HEK293 (cell line): ENCODE measurements around the gene ZYG11B.
A peak's percentile ranks its signal among the peaks of the same experiment; 100 is the strongest.

Source experiments
- ATF2 ChIP-seq: fragments of 450-650 bp; formaldehyde crosslinking; IDR thresholded peaks from 2 replicates; pipeline ENCODE4 v1.5.1; 2016; ENCODE audit warnings: missing biosample characterization, missing genetic modification characterization, low read depth
- BCL11B ChIP-seq: fragments of 450-650 bp; formaldehyde crosslinking; IDR thresholded peaks from 2 replicates; pipeline ENCODE4 v1.5.1; 2016; ENCODE audit warnings: low read depth, missing biosample characterization, missing genetic modification characterization
- GLIS2 ChIP-seq: fragments of 450-650 bp; formaldehyde crosslinking; IDR thresholded peaks from 2 replicates; pipeline ENCODE4 v1.5.1; 2016; ENCODE audit warnings: missing biosample characterization, missing genetic modification characterization
- KLF7 ChIP-seq: fragments of 450-650 bp; formaldehyde crosslinking; IDR thresholded peaks from 2 replicates; pipeline ENCODE4 v1.5.1; 2016; ENCODE audit warnings: missing biosample characterization, missing genetic modification characterization, borderline replicate concordance
- REPIN1 ChIP-seq: fragments of 450-650 bp; formaldehyde crosslinking; IDR thresholded peaks from 2 replicates; pipeline ENCODE4 v1.5.1; 2017; ENCODE audit warnings: missing biosample characterization, missing genetic modification characterization, low read depth
- YY2 ChIP-seq: fragments of 450-650 bp; formaldehyde crosslinking; IDR thresholded peaks from 2 replicates; pipeline ENCODE4 v1.5.1; 2016; ENCODE audit warnings: missing biosample characterization, missing genetic modification characterization
- ZNF114 ChIP-seq: fragments of 450-650 bp; formaldehyde crosslinking; IDR thresholded peaks from 2 replicates; pipeline ENCODE4 v1.5.0; 2017; ENCODE audit warnings: missing biosample characterization, missing genetic modification characterization
- ZNF155 ChIP-seq: fragments of 450-650 bp; formaldehyde crosslinking; IDR thresholded peaks from 2 replicates; pipeline ENCODE4 v1.5.1; 2016; ENCODE audit warnings: missing biosample characterization, missing genetic modification characterization
- ZNF169 ChIP-seq: fragments of 450-650 bp; formaldehyde crosslinking; IDR thresholded peaks from 2 replicates; pipeline ENCODE4 v1.5.1; 2016; ENCODE audit warnings: missing biosample characterization, missing genetic modification characterization
- ZNF266 ChIP-seq: fragments of 450-650 bp; formaldehyde crosslinking; IDR thresholded peaks from 2 replicates; pipeline ENCODE4 v1.5.1; 2016; ENCODE audit warnings: missing biosample characterization, missing genetic modification characterization, low read depth
- ZNF280D ChIP-seq: fragments of 450-650 bp; formaldehyde crosslinking; IDR thresholded peaks from 2 replicates; pipeline ENCODE4 v1.5.1; 2016; ENCODE audit warnings: missing biosample characterization, missing genetic modification characterization
- ZNF488 ChIP-seq: fragments of 450-650 bp; formaldehyde crosslinking; IDR thresholded peaks from 2 replicates; pipeline ENCODE4 v1.5.1; 2016; ENCODE audit warnings: missing biosample characterization, missing genetic modification characterization
- ZNF514 ChIP-seq: fragments of 450-650 bp; formaldehyde crosslinking; IDR thresholded peaks from 2 replicates; pipeline ENCODE4 v1.5.1; 2016; ENCODE audit warnings: missing biosample characterization, missing genetic modification characterization
- ZNF555 ChIP-seq: fragments of 450-650 bp; formaldehyde crosslinking; conservative IDR thresholded peaks from 2 replicates; pipeline ENCODE4 v1.5.1; 2017; ENCODE audit warnings: missing biosample characterization, mild to moderate bottlenecking, missing genetic modification characterization, inconsistent platforms
- ZNF626 ChIP-seq: fragments of 450-650 bp; sonication (Bioruptor Pico); formaldehyde crosslinking; IDR thresholded peaks from 2 replicates; pipeline ENCODE4 v1.5.1; 2018; ENCODE audit warnings: missing biosample characterization, missing genetic modification characterization, inconsistent platforms
- ZNF658 ChIP-seq: fragments of 450-650 bp; formaldehyde crosslinking; IDR thresholded peaks from 2 replicates; pipeline ENCODE4; 2016; ENCODE audit warnings: missing biosample characterization, missing genetic modification characterization
- ZNF747 ChIP-seq: fragments of 450-650 bp; formaldehyde crosslinking; IDR thresholded peaks from 2 replicates; pipeline ENCODE4 v1.5.1; 2016; ENCODE audit warnings: missing biosample characterization, missing genetic modification characterization
- ZNF76 ChIP-seq: fragments of 450-650 bp; formaldehyde crosslinking; IDR thresholded peaks from 2 replicates; pipeline ENCODE4; 2016; ENCODE audit warnings: low read depth, missing biosample characterization, missing genetic modification characterization, borderline replicate concordance
- ZNF837 ChIP-seq: fragments of 450-650 bp; formaldehyde crosslinking; IDR thresholded peaks from 2 replicates; pipeline ENCODE4 v1.5.1; 2016; ENCODE audit warnings: missing biosample characterization, missing genetic modification characterization
- ZSCAN30 ChIP-seq: fragments of 450-650 bp; IDR thresholded peaks from 2 replicates; pipeline ENCODE4 v1.5.1; 2018; ENCODE audit warnings: missing biosample characterization, mild to moderate bottlenecking, missing genetic modification characterization, moderate library complexity
- ZSCAN4 ChIP-seq: fragments of 450-650 bp; formaldehyde crosslinking; IDR thresholded peaks from 2 replicates; pipeline ENCODE4 v1.5.1; 2017; ENCODE audit warnings: missing biosample characterization, missing genetic modification characterization
- TF ChIP-seq, protein P1 (sequence below): fragments of 450-650 bp; formaldehyde crosslinking; IDR thresholded peaks from 2 replicates; pipeline ENCODE4 v1.5.1; 2016; ENCODE audit warnings: missing biosample characterization, missing genetic modification characterization, borderline replicate concordance
- TF ChIP-seq, protein P2 (sequence below): fragments of 450-650 bp; formaldehyde crosslinking; IDR thresholded peaks from 2 replicates; pipeline ENCODE4 v1.5.1; 2016; ENCODE audit warnings: missing biosample characterization, missing genetic modification characterization
- TF ChIP-seq, protein P3 (sequence below): fragments of 450-650 bp; IDR thresholded peaks from 2 replicates; pipeline ENCODE4 v1.5.1; 2018; ENCODE audit warnings: missing biosample characterization, missing genetic modification characterization

Gene ZYG11B

GRCh38 chr1:52842643-52843310, 116.5 kb downstream of the ZYG11B start, which contains the start of gene ZYG11A (continued):
- TF ChIP-seq ZNF747 (tag by site-specific recombination) (no peak), ZNF76 (tag by site-specific recombination) (peak; percentile 12; the same call in 1 of the 2 replicates), ZNF658 (tag by site-specific recombination) (no peak), KLF7 (tag by site-specific recombination) (peak; percentile 87; the same call in 1 of the 2 replicates), ZNF837 (tag by site-specific recombination) (no peak), ZNF626 (no peak), ZNF266 (tag by site-specific recombination) (no peak), ZNF169 (tag by site-specific recombination) (no peak), ATF2 (no peak), ZNF555 (tag by site-specific recombination) (no peak), ZNF114 (tag by site-specific recombination) (no peak), ZNF155 (tag by site-specific recombination) (no peak), ZSCAN4 (tag by site-specific recombination) (no peak), YY2 (tag by site-specific recombination) (no peak), ZNF280D (tag by site-specific recombination) (no peak), ZNF488 (no peak), ZNF514 (tag by site-specific recombination) (no peak), GLIS2 (tag by site-specific recombination) (peak; percentile 66), BCL11B (tag by site-specific recombination) (no peak), ZSCAN30 (tag by site-specific recombination) (peak; percentile 76), REPIN1 (peak; percentile 27; the same call in 1 of the 2 replicates)
- TF ChIP-seq, protein P1, sequence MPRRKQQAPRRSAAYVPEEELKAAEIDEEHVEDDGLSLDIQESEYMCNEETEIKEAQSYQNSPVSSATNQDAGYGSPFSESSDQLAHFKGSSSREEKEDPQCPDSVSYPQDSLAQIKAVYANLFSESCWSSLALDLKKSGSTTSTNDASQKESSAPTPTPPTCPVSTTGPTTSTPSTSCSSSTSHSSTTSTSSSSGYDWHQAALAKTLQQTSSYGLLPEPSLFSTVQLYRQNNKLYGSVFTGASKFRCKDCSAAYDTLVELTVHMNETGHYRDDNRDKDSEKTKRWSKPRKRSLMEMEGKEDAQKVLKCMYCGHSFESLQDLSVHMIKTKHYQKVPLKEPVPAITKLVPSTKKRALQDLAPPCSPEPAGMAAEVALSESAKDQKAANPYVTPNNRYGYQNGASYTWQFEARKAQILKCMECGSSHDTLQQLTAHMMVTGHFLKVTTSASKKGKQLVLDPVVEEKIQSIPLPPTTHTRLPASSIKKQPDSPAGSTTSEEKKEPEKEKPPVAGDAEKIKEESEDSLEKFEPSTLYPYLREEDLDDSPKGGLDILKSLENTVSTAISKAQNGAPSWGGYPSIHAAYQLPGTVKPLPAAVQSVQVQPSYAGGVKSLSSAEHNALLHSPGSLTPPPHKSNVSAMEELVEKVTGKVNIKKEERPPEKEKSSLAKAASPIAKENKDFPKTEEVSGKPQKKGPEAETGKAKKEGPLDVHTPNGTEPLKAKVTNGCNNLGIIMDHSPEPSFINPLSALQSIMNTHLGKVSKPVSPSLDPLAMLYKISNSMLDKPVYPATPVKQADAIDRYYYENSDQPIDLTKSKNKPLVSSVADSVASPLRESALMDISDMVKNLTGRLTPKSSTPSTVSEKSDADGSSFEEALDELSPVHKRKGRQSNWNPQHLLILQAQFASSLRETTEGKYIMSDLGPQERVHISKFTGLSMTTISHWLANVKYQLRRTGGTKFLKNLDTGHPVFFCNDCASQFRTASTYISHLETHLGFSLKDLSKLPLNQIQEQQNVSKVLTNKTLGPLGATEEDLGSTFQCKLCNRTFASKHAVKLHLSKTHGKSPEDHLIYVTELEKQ (tag by site-specific recombination), result no peak
- TF ChIP-seq, protein P2, sequence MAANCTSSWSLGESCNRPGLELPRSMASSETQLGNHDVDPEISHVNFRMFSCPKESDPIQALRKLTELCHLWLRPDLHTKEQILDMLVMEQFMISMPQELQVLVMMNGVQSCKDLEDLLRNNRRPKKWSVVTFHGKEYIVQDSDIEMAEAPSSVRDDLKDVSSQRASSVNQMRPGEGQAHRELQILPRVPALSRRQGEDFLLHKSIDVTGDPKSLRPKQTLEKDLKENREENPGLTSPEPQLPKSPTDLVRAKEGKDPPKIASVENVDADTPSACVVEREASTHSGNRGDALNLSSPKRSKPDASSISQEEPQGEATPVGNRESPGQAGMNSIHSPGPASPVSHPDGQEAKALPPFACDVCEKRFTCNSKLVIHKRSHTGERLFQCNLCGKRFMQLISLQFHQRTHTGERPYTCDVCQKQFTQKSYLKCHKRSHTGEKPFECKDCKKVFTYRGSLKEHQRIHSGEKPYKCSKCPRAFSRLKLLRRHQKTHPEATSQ (tag by site-specific recombination), result peak; percentile 85; the same call in 1 of the 2 replicates
- TF ChIP-seq, protein P3, sequence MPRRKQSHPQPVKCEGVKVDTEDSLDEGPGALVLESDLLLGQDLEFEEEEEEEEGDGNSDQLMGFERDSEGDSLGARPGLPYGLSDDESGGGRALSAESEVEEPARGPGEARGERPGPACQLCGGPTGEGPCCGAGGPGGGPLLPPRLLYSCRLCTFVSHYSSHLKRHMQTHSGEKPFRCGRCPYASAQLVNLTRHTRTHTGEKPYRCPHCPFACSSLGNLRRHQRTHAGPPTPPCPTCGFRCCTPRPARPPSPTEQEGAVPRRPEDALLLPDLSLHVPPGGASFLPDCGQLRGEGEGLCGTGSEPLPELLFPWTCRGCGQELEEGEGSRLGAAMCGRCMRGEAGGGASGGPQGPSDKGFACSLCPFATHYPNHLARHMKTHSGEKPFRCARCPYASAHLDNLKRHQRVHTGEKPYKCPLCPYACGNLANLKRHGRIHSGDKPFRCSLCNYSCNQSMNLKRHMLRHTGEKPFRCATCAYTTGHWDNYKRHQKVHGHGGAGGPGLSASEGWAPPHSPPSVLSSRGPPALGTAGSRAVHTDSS (tag by site-specific recombination), result no peak
